Measurements from ENCODE around the gene OR4D2.
A peak's percentile ranks its signal among the peaks of the same experiment; 100 is the strongest.

OR4D2 gene

GRCh38 chr17:58174871-58175270 is 8.1 kb downstream of the OR4D2 start:
- DNase-seq (ENCODE audit: low spot score): no peak

DNA sequence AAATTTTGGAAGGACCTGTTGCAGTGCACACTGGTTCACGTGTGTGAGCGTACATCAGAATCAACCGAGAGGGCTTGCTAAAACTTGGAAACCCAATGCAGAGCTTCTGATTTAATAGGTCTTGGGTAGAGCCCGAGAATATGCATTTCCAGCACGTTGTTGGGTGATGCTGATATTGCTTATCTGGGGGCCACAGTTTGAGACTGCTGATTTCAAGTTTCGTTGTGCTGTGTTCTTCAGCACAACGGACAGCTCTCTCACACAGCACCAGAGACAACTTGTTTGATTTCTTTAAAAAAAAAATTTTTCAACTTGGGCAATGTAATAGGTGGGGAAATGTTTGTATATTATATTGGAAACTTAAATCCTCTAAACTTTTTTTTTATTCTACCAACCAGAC is 9.4 kb downstream of the OR4D2 start:
- no peak for DNase-seq (ENCODE audit: low spot score)

DNA sequence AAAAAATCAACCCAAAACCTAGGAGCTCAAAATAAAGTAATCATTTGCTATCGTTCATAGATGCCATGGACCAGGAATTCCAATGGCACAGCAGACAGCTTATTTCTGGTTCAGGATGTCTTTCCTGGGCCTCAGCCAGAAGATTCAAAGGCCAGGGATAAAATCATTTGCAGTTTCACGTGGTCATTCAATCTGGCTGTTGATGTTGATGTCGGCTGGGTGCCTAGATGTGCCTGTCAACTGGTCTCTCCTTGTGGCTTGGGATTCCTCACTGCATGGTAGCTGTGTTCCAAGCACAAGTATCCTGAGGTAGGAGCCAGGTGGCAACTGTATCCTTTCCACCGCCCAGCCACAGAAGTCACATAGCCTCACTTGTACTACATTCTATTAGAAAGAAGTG is 15.0 kb downstream of the OR4D2 start:
- DNase-seq (ENCODE audit: low spot score): no peak

DNA sequence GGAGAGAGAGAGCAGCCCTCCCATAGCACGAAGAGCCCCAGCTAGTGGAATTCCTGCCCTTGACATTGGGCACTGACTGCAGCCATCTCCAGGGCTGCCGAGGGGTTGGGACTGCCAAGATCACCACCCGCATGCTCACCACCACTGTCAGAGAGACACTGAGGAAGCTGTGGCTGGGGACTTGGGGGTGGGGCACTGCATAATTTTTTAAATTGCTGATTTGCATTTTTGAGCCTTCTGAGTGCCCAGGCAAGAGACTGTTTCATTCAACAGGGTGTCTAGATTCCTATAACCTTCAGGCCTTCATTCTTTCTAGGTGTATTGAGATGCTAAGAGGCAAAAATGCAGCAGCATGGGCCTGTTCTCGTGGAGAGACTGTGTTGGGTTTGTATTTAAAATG is 16.7 kb downstream of the OR4D2 start:
- no peak for DNase-seq (ENCODE audit: low spot score)

GRCh38 chr17:58184308-58184985 is 17.7 kb downstream of the OR4D2 start:
- DNase-seq (ENCODE audit: low spot score): no peak

- DNase-seq (ENCODE audit: low spot score): no peak
These were observed 18.4 kb downstream of the OR4D2 start for GRCh38 chr17:58184986-58185761.

DNA sequence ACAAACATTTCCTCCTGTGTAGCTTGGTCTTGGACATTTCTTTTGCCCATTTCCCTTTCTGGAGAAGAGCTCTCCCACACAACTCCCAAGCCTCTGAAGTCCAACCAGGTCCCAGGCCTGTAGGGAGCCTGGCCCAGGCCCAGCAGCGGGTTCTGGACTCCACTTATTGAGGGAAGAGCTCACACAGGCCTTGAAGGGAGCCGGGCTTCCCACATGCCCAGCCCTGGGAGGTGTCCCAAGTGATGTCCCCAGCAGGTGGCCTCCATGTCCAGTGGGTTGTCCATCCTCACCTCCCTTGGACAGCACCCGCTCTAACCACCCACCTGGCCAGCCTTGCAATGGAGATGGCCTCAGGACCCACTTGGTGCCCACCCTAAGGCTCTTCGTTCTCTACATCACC is 19.8 kb downstream of the OR4D2 start:
- DNase-seq (ENCODE audit: low spot score): no peak

DNA sequence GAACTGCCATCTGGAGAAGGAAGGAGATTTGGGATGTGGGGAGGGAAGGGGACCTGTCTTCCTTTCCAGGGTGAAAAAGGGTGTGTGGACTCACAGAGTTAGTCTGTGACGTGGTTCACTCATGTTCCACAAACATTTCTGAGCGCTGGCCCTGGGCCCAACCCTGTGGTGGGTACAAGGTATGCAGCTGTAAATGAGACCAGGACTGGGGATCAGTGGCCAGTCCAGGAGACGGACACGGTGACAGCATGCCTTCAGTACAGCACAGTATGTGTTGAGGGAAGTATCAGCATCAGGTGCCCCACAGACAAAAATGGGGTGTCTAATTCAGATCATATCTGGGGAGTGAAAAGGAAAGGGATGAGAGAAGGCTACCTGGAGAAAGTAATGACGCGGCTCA is 20.3 kb downstream of the OR4D2 start:
- DNase-seq (ENCODE audit: low spot score): no peak

- no peak for DNase-seq (ENCODE audit: low spot score)
These were observed 20.9 kb downstream of the OR4D2 start for GRCh38 chr17:58187675-58188074.

- peak; percentile 76 for DNase-seq (ENCODE audit: low spot score)
These were observed 22.8 kb downstream of the OR4D2 start for GRCh38 chr17:58189436-58190146.

- DNase-seq (ENCODE audit: low spot score): no peak
These were observed 24.6 kb downstream of the OR4D2 start for GRCh38 chr17:58191241-58191896.

DNA sequence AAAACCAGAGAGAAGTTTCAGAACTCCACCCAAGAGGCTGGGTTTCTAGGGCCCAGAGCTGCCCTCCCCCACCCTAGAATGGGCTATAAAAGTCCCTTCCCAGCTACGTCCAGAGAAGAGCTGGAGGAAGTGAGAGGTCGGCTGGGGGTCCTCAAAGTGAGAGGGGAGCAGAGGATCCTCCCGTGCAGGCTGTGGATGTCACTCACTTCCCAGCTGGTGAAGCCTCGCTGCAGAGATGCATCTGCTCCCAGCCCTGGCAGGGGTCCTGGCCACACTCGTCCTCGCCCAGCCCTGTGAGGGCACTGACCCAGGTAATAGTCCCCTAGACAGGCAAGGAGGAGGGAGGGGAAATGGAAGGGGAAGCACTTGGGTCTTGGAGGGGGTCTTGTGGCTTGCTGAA is 25.8 kb downstream of the OR4D2 start, which contains the start of gene EPX:
Gene EPX (plus strand): TSS at position 115 of the 400 bp plus-strand sequence. CDS start 121 bp downstream, at position 236.
- no peak for DNase-seq (ENCODE audit: low spot score)

GRCh38 chr17:58193641-58194255 is 27.0 kb downstream of the OR4D2 start:
- no peak for DNase-seq (ENCODE audit: low spot score)

DNA sequence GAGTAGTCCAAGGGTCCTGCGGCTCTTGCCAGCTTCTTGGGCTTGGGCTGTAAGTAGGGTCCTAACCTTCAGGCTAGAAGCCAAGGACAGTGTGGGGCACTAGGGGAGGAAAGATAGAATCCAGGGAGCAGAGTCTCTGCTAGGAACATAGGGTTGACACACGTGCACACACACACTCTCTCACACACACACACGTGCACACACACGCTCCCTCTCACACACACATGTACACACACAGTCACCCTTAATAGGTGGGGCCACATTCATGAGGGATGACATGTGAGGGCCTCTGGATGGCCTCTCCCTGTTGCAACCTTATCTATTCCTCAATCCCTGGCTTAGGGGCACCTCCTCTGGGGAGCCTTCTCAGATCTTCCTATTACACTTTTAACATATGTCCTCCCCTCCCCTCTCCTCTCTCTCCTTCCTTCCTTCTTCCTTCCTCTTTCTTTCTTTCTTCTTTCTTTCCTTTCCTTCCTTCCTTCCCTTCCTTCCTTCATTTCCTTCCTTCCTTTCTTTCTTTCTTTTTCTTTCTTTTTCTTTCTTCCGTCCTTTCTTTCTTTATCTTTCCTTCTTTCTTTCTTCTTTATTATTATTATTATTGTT is 28.8 kb downstream of the OR4D2 start:
- no peak for DNase-seq (ENCODE audit: low spot score)

DNA sequence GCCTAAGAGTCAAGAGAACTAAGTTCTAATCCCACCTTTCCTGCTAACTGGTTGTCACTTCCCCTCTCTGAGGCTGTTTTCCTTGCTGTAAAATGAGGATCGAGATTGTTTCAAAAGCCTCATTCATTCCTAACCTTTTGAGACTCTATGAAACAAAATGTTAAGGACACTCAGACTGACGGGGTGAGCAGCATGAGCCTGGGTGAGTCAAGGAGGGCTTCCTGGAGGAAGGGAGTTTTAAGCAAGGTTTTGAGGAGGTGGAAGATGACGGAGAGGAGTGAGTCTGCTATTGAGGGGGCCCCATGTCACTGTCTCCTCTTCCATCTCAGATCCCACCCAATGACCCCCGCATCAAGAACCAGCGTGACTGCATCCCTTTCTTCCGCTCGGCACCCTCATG is 29.8 kb downstream of the OR4D2 start:
- DNase-seq (ENCODE audit: low spot score): no peak

GRCh38 chr17:58200024-58200633 is 33.3 kb downstream of the OR4D2 start:
- DNase-seq (ENCODE audit: low spot score): peak; percentile 61

GRCh38 chr17:58202859-58203258 is 36.1 kb downstream of the OR4D2 start:
- DNase-seq (ENCODE audit: low spot score): no peak

- no peak for DNase-seq (ENCODE audit: low spot score)
These were observed 38.0 kb downstream of the OR4D2 start for GRCh38 chr17:58204796-58205195.

- no peak for DNase-seq (ENCODE audit: low spot score)
These were observed 39.2 kb downstream of the OR4D2 start for GRCh38 chr17:58205936-58206335.

DNA sequence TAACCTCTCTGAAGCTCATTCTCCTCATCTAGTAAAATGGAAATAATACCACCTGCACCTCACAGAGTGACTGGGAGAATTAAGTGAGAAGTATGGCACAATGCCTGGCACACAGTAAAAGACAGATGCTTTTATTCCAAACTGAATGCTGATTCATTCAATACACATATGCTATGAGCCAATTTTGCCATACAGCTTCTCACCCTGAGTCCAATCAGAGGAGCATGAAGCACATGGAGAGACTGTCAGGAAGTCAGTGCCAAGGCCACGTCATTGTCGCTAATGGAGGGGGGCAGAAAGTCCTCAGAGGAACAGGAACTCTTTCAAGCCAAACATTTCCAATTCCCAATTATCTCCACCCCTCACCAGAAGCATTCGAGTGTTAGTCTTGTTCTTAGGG is 40.7 kb downstream of the OR4D2 start:
- no peak for DNase-seq (ENCODE audit: low spot score)

GRCh38 chr17:58208344-58208743 is 41.6 kb downstream of the OR4D2 start:
- DNase-seq (ENCODE audit: low spot score): no peak

Measured in COLO829 (cell line).